GM19023 (cell line): ENCODE results near the gene ANKRD34C.

Experiments
- ATAC-seq: cut with Tn5 transposase; IDR thresholded peaks from one replicate; pipeline ENCODE4 v1.9.1; 2021; ENCODE audit warnings: mild to moderate bottlenecking, moderate library complexity; ENCODE audit not compliant: unreplicated experiment

The ANKRD34C gene

DNA sequence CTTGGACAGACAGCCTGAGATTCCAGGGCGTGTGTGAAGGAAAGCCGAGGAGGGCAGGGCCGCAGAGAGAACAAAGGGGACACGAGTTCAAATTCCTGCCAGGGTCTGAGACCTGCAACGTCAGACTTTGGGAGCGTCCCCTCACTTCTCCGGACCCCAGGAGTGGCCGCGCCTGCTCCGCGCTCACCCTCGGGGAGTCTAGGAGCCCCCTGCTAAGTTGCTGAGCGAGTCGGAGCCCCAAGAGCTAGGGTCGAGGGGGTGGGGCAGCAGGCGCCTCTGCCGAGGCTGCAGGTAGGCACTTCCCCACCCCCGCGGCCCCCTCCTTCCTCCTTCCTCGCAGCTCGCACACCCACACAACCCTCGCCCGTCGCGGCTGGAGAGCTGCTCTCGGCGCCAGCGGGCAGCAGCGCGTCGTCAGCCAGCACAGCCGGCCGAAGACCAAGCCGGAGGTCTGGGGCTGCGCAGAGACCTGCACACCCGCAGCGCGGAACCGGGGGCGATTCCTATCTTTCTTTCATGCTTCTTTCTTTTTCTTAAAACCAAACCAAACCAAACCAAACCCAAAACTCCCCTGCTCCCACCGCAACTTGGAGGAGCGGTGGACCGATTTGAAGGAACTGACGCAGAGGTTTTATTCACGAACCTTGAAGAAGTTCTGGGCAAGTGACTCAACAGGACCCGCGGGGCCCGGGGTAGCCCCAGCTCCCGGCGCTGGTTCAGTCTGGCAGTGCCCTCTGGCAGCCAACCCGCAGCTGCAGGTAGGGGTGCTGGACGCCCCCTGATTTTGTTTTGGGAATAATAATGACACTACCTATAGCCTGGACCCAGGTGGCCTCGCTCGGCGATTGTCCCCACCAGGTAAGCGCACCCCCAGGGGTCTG is at the start of gene ANKRD34C:
Gene ANKRD34C, plus strand, starts transcription at position 352 of the 881 bp plus-strand sequence. CDS start 10,563 bp downstream, outside the sequence.
- no peak for ATAC-seq

DNA sequence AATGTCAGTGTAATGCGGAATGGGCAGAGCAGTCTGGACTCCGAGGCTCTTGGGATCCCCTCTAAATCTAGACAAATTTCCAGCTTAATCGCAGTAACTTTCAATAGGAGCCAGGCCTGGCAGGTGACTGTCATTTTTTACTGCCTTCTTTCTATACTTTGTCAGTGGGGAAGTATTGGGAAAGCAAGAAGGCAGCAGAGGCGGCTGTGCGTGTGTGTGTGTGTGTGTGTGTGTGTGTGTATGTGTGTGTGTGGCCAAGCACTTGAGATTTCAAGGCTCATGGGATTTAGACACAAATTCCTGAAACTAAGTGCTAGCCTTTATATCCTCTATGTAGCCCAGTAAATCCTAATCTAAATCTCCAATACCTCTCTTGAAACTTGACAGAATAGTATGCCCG is 49.3 kb upstream of the ANKRD34C start:
- ATAC-seq: no peak

DNA sequence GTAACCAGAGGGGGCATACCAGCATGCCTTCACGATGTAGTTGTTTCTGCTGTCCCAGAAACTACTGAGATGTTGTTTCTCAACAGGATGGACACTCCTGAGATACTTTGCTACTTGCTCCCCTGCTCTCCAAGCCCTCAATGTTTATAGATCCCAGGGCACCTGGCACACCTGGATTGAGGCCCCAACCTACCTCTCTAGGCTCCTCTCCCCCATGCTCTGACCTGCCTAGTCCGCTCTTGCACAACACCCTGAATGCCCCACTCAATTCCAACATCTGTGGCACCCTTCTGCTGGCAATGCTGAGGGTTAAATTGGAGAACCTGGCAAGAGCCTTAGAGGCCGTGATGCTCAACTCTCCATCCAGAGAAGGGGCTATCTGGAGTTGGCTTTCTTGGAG is 42.5 kb upstream of the ANKRD34C start:
- ATAC-seq: no peak

DNA sequence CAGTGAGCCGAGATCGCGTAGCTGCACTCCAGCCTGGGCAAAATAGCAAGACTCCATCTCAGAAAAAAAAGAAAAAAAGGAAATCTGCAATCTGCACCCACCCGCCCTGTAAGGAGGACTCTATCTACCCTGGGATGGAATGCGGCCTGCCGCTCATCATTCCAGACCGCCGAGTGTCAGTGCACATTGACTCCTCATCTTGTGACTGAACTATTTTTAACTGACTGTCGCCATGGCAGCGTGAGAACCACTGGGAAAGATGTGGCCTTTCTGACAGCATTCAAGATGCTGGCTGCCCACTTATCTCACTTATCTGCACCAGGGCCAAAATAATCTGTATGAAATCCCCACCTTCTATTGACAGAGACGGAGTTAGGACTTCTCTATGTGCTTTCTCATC is 38.8 kb upstream of the ANKRD34C start:
- ATAC-seq: no peak

GRCh38 chr15:79244876-79245275 is 37.6 kb upstream of the ANKRD34C start:
- no peak for ATAC-seq

DNA sequence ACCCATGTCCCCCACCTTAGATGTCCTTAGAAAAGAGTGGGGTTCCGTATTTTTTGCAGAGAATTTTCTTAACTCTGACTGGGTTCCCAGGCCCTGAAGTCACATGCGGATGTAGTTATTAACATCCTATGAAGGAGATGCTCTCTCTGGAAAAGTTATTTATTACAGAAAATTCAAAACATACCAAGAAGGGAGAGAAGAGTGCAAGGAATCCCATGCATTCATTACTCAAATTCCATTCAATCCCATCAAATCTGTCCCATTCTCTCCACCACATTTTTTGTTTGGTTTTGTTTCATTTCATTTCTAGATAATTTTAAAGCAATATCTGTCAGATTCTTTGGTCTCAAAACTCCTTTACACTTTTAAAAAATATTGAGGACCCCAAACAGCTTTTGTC is 34.3 kb upstream of the ANKRD34C start:
- no peak for ATAC-seq

DNA sequence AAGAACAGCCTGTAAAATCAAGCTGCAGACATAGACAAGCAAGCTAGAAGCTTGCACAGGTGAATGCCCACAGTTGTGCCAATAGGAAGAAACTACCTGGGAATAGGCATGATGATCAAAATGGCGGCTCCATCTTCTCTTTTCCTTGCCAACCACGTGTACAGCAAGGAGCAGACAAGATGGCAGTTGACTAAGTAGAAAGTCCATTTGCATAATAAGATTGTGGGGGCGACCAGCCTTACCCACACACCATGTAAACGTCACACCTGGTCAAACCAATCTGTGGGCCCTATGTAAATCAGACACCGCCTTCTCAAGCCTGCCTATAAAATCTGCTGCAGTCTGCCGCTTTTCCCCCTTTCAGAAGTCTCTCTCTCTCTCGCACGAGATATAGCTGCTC is 25.1 kb upstream of the ANKRD34C start:
- no peak for ATAC-seq

DNA sequence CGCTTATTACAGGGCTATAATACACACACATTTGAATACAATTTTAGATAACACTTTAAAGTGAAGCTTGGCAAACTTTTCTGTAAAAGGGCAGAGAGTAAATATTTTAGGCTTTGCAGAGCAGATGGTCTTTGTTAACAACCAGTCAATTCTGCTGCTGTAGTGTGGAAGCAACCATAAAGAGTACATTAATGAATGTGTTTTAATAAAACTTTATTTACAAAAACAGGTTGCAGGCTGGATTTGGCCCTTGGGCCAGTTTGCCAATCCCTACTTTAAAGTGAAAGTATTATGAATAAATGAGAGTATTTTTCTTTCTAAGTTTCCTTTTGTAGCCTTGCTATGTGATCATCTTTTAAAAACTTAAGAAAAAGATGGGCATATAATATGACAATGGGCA is 20.7 kb upstream of the ANKRD34C start:
- ATAC-seq: no peak

GRCh38 chr15:79265167-79265566 is 17.4 kb upstream of the ANKRD34C start:
- no peak for ATAC-seq

GRCh38 chr15:79265987-79266579 is 16.4 kb upstream of the ANKRD34C start:
- no peak for ATAC-seq

GRCh38 chr15:79283252-79284048 is 928 bp downstream of the ANKRD34C start:
- no peak for ATAC-seq

GRCh38 chr15:79290642-79291275 is 8.2 kb downstream of the ANKRD34C start:
- ATAC-seq: no peak

DNA sequence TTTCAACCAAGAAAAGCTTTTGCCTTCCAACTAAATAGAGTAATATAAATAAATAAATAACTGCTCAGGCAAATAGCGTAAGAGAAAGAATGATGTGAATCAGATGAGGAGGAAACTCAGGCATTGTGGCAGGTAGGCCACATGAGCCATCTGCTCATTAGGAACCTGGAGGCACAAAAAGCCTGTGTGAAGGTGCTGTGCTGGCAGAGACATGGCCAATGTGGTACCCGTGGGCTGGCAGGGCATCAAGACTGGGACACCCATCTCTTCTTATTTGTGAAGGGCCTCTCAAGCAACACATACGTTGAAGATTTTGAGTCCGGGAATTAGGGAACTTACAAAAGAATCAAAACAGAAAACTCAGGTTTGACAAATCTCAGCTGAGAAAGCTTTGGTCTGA is 9.5 kb downstream of the ANKRD34C start:
- ATAC-seq: no peak

DNA sequence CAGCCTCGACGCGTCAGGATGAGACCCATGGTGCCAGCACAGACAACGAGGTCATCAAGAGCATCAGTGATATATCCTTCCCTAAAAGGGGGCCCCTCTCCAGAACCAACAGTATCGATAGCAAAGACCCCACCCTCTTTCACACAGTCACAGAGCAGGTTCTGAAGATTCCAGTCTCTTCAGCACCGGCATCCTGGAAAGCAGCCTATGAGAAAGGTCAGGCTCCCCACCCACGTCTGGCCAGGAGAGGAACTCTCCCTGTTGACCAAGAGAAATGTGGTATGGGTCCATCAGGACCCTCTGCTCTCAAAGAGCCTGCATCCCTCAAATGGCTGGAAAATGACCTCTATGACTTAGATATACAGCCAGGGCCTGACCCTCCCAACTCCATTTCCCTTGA is 11.6 kb downstream of the ANKRD34C start:
- ATAC-seq: no peak

- ATAC-seq: no peak
Measured at GRCh38 chr15:79296583-79296982, 14.1 kb downstream of the ANKRD34C start.

GRCh38 chr15:79299126-79299840 is 16.8 kb downstream of the ANKRD34C start:
- ATAC-seq: no peak

- ATAC-seq: no peak
Measured at GRCh38 chr15:79299841-79300235, 17.3 kb downstream of the ANKRD34C start.

GRCh38 chr15:79307251-79307650 is 24.7 kb downstream of the ANKRD34C start:
- no peak for ATAC-seq

- no peak for ATAC-seq
Measured at GRCh38 chr15:79308874-79309273, 26.4 kb downstream of the ANKRD34C start.

- peak; percentile 32 for ATAC-seq
Measured at GRCh38 chr15:79310612-79310984, 28.1 kb downstream of the ANKRD34C start.
